Esophagus squamous epithelium (tissue), 5 donors: ENCODE results near the gene HLA-DOB. TPM values are rescaled to one million over a fixed set of nuclear protein-coding genes. Genes with fewer than 3 reads are reported as not detected.

Source experiments
- DNase-seq: peaks from one replicate; lab custom pipeline; 2025; lab: John Stamatoyannopoulos, UW
- H3K27ac ChIP-seq, 4 donors: fragments of 200-600 bp; sonication (generic); one replicate each; pipeline ENCODE4 v1.5.1; 2016 to 2019; ENCODE audit warnings: mild to moderate bottlenecking in 1 of 4
- H3K27me3 ChIP-seq, 4 donors: fragments of 200-600 bp; sonication (generic); 1 replicate in 3 of 4; 2 replicates in 1 of 4; pipeline versions ENCODE4 v1.5.1 to v1.6.0; 2017 to 2021; ENCODE audit warnings: antibody characterized with exemption in 1 of 4
- H3K36me3 ChIP-seq, 3 donors: fragments of 200-600 bp; sonication (generic); one replicate each; pipeline ENCODE4 v1.5.1; 2016 to 2019
- H3K4me1 ChIP-seq, 3 donors: fragments of 200-600 bp; sonication (generic); one replicate each; pipeline ENCODE4 v1.5.1; 2017 to 2019
- H3K4me3 ChIP-seq, 4 donors: fragments of 200-600 bp; sonication (generic); 1 replicate in 3 of 4; 2 replicates in 1 of 4; pipeline ENCODE4 v1.5.1; 2016 to 2019; ENCODE audit warnings: mild to moderate bottlenecking in 2 of 4, moderate library complexity in 1 of 4
- H3K9me3 ChIP-seq, 3 donors: fragments of 200-600 bp; sonication (generic); one replicate each; pipeline ENCODE4 v1.5.1; 2016 to 2019
- POLR2A ChIP-seq, 4 donors: fragments of 450-650 bp; IDR thresholded peaks; one replicate each; pipeline ENCODE4 v1.6.1; 2017; ENCODE audit warnings: antibody characterized with exemption in 4 of 4, mild to moderate bottlenecking in 4 of 4, moderate library complexity in 3 of 4
- WGBS, 2 donors: methylation state at CpG; one replicate each; pipeline ENCODE4 v1.1.5; 2018; 5-methylcytosine and 5-hydroxymethylcytosine counted together
- intact Hi-C: fragments of 100-400 bp; cut with DNase I; formaldehyde crosslinking; loops from one replicate; pipeline ENCODE4 v1.15.0; 2022
- total RNA-seq, 4 donors: library from RNA; depleted of rRNA; stranded (reverse); fragments of >200 nt; gene quantifications; one replicate each; pipeline ENCODE4 v1.1.0, GENCODE V29; 2016
- TF ChIP-seq, protein P1 (sequence below), 6 experiments: fragments of 450-650 bp in 4 of 6; fragments of 200-600 bp in 2 of 6; sonication (generic) in 2 of 6; IDR thresholded peaks; one replicate each; pipeline ENCODE4 v1.5.1; 2016 to 2019; ENCODE audit warnings: antibody characterized with exemption in 6 of 6, mild to moderate bottlenecking in 4 of 6, moderate library complexity in 4 of 6
- donor health status: DM: yes; HTN: yes; CAD: no.

Gene HLA-DOB
- total RNA-seq, 4 donors from 2014 or later: 0.34 to 3.6 (median 0.74) TPM

DNA sequence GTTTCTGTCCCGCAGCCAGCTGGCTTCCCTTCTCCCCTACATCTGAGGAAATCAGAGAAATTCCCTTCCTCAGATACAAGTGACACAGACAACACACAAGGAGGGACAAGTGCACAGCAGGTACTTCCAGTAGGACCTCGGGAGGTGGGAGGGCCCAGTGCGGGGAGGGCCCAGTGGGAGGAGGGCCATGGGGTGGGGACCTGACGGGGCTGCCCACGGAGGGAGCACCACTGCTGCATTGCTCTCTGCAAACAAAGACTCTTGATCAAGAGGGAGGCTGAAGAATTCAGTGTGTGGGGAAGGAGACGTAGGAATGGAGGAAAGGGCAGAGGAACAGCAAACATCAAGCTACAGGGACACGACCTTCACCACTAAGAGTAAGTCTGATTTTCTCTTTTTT, 12.7 kb upstream of the HLA-DOB start:
- no peaks in the 10 kb centered on the region for H3K9me3 ChIP-seq
- no peak overlapping the region for H3K4me3 ChIP-seq
- no peaks in the 10 kb centered on the region for H3K27me3 ChIP-seq
- TF ChIP-seq, protein P1, sequence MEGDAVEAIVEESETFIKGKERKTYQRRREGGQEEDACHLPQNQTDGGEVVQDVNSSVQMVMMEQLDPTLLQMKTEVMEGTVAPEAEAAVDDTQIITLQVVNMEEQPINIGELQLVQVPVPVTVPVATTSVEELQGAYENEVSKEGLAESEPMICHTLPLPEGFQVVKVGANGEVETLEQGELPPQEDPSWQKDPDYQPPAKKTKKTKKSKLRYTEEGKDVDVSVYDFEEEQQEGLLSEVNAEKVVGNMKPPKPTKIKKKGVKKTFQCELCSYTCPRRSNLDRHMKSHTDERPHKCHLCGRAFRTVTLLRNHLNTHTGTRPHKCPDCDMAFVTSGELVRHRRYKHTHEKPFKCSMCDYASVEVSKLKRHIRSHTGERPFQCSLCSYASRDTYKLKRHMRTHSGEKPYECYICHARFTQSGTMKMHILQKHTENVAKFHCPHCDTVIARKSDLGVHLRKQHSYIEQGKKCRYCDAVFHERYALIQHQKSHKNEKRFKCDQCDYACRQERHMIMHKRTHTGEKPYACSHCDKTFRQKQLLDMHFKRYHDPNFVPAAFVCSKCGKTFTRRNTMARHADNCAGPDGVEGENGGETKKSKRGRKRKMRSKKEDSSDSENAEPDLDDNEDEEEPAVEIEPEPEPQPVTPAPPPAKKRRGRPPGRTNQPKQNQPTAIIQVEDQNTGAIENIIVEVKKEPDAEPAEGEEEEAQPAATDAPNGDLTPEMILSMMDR (IDR thresholded peaks at IDR 0.05): no peak
- TF ChIP-seq POLR2A (IDR thresholded peaks at IDR 0.05): no peak
- WGBS, 2 donors: 66% methylated on average over 6 to 7 of the region's 7 CpGs
- H3K36me3 ChIP-seq: peaks cover 19 to 68% (median 26%) of the 10 kb centered on the region in 3 donors
- intact Hi-C loops: no loop called here
- peaks cover 0 to 2% (median 0%) of the 10 kb centered on the region in 3 donors for H3K4me1 ChIP-seq
- no peak overlapping the region for H3K27ac ChIP-seq
- DNase-seq: no peak

DNA sequence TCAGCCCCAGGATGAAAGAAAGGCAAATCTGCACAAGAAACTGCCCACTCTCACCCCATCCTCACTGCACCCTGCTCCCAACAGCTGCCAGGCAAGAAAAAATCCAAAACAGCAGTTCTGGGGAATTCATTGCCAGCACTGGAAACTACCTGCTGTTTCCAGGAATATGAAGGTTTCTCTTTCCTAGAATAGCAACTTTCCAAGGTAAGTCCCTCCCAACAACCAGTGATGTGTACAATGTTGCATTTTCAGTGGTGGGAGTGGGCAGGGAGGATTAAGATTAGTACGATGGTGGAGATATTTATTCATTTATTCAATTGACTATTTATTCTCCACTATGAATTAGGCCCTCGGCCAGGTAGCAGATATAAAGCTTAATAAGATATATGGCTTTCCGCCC, 10.2 kb upstream of the HLA-DOB start:
- no peak for TF ChIP-seq POLR2A (IDR thresholded peaks at IDR 0.05)
- TF ChIP-seq, protein P1 (IDR thresholded peaks at IDR 0.05): no peak

DNA sequence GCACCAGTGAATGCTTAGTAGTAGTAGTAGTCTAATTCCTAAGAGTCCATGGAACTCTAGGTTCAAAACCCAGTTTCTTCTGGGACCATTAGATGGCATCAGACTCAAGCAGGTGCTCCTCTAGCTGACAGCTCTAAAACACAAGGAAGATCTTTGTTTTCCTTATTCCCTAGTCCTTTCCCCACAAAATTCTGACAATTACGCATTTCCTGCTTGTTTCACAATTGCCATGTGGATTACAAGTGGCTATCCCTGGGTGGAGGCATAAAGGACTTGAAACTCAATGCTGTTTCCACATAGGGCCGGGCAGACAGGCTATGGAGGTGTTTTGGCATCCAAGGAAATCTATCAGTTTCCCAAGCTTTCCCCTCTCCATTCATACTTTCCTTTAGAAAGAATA, 9.2 kb upstream of the HLA-DOB start:
- H3K4me1 ChIP-seq: peaks cover 0 to 2% (median 0%) of the 10 kb centered on the region in 3 donors
- H3K36me3 ChIP-seq: peaks cover 14 to 37% (median 18%) of the 10 kb centered on the region in 3 donors
- intact Hi-C loops: no loop called here
- TF ChIP-seq, protein P1 (IDR thresholded peaks at IDR 0.05): peak in 5 of 6 experiments; percentile 14 to 50 (median 30)
- no peak for TF ChIP-seq POLR2A (IDR thresholded peaks at IDR 0.05)
- H3K27me3 ChIP-seq: no peaks in the 10 kb centered on the region
- WGBS, 2 donors: 49 to 55% methylated on average over 2 of the region's 2 CpGs
- no peak for DNase-seq
- H3K9me3 ChIP-seq: no peaks in the 10 kb centered on the region
- H3K4me3 ChIP-seq: no peak overlapping the region
- peak overlapping the region in 2 of 4 donors; percentile 2 to 31 for H3K27ac ChIP-seq

More for the DNA sequence above, 10.2 kb upstream of the HLA-DOB start:
- peaks cover 19 to 48% (median 23%) of the 10 kb centered on the region in 3 donors for H3K36me3 ChIP-seq
- H3K27me3 ChIP-seq: no peaks in the 10 kb centered on the region
- H3K9me3 ChIP-seq: no peaks in the 10 kb centered on the region
- H3K4me1 ChIP-seq: peaks cover 0 to 2% (median 0%) of the 10 kb centered on the region in 3 donors
- WGBS, 2 donors: 65 to 69% methylated on average over 3 of the region's 3 CpGs
- intact Hi-C loops: no loop called here
- H3K4me3 ChIP-seq: no peak overlapping the region
- no peak overlapping the region for H3K27ac ChIP-seq
- no peak for DNase-seq

DNA sequence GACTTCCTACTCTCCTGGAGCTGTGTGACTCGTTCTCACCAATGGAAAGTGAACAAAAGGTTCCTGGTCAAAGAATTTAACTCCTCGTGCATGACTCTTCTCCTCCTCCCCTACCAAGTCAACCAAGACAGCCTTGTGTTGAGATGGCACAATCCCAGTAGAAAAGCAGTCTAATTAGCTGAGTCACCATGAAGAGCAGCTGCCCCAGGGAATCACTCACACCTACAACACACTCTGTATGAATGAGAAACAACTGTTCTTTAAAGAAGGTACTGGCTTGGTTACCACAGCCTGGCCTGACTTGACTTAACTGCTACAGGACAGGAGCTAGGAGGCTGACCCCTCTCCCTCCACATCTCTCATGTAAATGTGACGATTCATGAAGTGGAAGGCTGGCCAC, 2.9 kb upstream of the HLA-DOB start:
- Histone ChIP-seq H3K9me3 (no peaks in the 10 kb centered on the region), H3K4me3 (no peak overlapping the region), H3K27me3 (no peaks in the 10 kb centered on the region), H3K27ac (peak overlapping the region; percentile 54 to 71 (median 60)), H3K36me3 (no peaks in the 10 kb centered on the region), H3K4me1 (peaks cover 9 to 52% (median 11%) of the 10 kb centered on the region in 3 donors)
- no peak for TF ChIP-seq POLR2A (IDR thresholded peaks at IDR 0.05)
- TF ChIP-seq, protein P1 (IDR thresholded peaks at IDR 0.05): no peak
- intact Hi-C loops: no loop called here
- DNase-seq: no peak
- WGBS, 2 donors: 19 to 53% methylated on average over 3 of the region's 3 CpGs

DNA sequence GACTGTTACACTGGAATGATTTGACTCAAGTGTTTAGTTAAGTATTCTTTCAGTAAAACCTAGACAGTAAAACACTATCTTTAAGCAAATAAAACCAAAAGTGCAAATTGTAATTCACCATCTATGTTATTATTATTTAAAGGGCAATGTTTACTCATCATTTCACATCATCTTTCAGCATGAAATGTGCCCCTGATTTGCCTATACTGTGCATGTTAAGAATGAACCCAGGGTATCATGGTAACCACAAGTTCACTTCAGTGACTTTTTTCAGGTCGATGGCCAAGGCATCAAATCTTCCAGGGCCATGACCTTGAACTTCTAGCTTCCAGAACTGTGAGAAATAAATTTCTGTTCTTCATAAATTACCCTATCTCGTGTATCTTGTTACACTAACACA, 2.1 kb upstream of the HLA-DOB start:
- Histone ChIP-seq H3K9me3 (no peaks in the 10 kb centered on the region), H3K36me3 (no peaks in the 10 kb centered on the region), H3K27ac (peak overlapping the region in 3 of 4 donors; percentile 54 to 71 (median 63)), H3K4me1 (peaks cover 9 to 57% (median 11%) of the 10 kb centered on the region in 3 donors), H3K27me3 (no peaks in the 10 kb centered on the region), H3K4me3 (no peak overlapping the region)
- no peak for DNase-seq
- intact Hi-C loops: no loop called here
- 80 to 87% methylated on average over 2 of the region's 2 CpGs for WGBS, 2 donors
- TF ChIP-seq, protein P1 (IDR thresholded peaks at IDR 0.05): no peak
- TF ChIP-seq POLR2A (IDR thresholded peaks at IDR 0.05): no peak
